ENCODE measurements around the gene FSTL5.
"Not testable (repeated sequence)": the region's sequence is repeated elsewhere in the genome, so short reads cannot be mapped to it uniquely, and the experiment has no call there.

DNA sequence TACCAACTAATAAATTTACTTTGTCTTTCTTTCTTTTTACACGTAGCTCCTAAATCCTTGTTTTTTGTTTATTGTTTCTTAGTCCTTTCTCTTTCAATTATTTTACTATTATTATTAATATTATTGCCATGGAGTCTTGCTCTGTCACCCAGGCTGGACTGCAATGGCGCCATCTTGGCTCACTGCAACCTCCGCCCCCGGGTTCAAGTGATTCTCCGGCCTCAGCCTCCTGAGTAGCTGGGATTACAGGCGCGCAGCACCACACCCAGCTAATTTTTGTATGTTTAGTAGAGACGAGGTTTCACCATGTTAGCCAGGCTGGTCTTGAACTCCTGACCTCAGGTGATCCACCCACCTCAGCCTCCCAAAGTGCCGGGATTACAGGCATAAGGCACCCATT is 405.4 kb downstream of the FSTL5 start:
- TF ChIP-seq STAG1 (CRISPR knock-in tag; IDR thresholded peaks at IDR 0.05); HCFC1 (IDR thresholded peaks at IDR 0.05; ENCODE audit: low read depth, low read length); MAFK (conservative IDR thresholded peaks at IDR 0.05 in 1 of 2, IDR thresholded peaks at IDR 0.05 in 1 of 2; ENCODE audit: low read length in 2 of 2); POLR2AphosphoS5 (IDR thresholded peaks at IDR 0.05; ENCODE audit: low read depth, low read length); EZH2 (conservative IDR thresholded peaks at IDR 0.05; ENCODE audit: low read depth, low read length); ZHX2 (IDR thresholded peaks at IDR 0.05; ENCODE audit: low read depth); ZHX2 (CRISPR knock-in tag; IDR thresholded peaks at IDR 0.05; ENCODE audit: borderline replicate concordance); ZMYM3 (CRISPR knock-in tag; IDR thresholded peaks at IDR 0.05): not testable (repeated sequence)
- TF ChIP-seq, protein P1, sequence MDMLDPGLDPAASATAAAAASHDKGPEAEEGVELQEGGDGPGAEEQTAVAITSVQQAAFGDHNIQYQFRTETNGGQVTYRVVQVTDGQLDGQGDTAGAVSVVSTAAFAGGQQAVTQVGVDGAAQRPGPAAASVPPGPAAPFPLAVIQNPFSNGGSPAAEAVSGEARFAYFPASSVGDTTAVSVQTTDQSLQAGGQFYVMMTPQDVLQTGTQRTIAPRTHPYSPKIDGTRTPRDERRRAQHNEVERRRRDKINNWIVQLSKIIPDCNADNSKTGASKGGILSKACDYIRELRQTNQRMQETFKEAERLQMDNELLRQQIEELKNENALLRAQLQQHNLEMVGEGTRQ (IDR thresholded peaks at IDR 0.05; ENCODE audit: low read depth, low read length), result not testable (repeated sequence)
- TF ChIP-seq, protein P1 (CRISPR knock-in tag; IDR thresholded peaks at IDR 0.05; ENCODE audit: borderline replicate concordance), result not testable (repeated sequence)
